ENCODE data around the gene FN1.

Gene FN1

DNA sequence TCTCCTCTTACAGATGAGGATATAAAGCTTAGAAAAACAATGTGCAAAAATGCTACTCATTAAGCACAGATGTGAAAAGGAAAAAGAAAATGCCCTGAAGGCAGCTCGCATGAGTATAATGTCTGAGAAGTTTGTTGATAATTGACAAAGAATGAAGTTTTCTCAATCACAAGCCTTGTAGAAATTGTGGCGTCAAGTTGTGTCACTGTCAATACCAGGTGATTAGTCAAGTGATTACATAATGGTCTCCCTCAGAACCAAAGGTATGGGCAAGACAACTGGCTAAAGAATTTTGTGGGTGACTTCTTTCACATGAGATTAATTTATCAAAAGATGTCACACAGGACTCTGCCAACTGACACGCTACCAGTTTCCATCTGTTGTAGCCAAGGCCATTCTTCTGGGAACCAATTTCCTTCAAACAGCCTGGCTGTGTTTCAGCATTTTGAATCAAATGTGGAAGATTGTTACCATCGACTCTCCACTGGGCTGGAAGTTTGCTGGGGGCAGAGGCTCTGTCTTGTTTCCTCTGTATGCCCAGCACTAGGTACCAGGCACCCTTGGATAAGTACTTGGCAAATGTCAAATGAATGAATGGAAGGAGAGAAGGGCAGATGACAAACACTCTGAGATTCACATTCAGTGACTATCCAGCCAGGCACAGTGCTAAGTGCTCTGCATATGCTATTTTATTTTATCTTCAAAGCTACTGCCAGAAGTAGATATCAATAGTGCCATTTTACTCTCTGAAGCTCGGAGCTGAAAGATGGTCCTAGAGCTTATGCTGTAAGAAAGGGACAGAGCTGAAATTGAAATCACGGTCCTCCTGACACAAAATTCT is 5.9 kb upstream of the FN1 start:
- no peak for DNase-seq (ENCODE audit: low spot score)

DNA sequence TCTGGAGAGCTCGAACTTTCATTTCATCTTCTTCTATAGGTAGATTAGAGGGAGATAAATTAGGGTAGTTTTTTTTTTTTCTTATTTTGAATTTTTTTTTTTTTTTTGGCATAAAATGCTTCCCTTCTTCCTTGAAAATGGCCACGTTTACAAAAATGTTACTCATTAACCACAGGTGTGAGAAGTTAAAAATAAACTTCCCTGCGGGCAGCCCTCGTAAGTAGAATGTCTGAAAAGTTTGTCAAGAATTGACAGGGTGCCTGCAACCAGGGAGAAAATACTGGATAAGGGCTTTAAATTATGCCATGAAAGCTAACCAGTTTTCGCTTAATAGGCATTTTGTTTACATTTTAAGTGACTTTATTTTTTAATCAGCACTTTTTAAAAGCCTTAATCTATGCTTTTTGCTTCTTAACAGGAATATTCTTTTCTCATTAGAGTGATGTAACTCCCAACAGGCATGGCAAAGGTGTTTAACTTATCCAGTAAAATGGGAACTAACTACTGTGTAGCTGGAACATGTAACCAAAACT is 4.2 kb upstream of the FN1 start:
- no peak for DNase-seq (ENCODE audit: low spot score)

DNA sequence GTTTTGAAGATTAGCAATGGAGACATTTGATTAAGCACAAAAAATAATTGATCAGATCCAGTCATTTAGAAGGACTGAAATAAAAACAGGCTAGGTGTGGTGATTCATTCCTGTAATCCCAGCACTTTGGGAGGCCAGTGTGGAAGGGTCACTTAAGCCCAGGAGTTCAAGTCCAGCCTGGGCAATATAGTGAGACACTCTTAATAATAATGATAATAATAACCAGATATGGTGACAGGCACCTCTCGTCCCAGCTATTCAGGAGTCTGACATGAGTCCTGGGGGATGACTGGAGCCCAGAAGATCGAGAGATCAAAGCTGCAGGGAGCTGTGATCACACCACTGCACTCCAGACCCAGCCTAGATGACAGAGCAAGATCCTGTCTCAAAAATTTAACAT is 3.5 kb upstream of the FN1 start:
- no peak for DNase-seq (ENCODE audit: low spot score)

GRCh38 chr2:215437614-215438013 is 1.7 kb upstream of the FN1 start:
- no peak for DNase-seq (ENCODE audit: low spot score)

DNA sequence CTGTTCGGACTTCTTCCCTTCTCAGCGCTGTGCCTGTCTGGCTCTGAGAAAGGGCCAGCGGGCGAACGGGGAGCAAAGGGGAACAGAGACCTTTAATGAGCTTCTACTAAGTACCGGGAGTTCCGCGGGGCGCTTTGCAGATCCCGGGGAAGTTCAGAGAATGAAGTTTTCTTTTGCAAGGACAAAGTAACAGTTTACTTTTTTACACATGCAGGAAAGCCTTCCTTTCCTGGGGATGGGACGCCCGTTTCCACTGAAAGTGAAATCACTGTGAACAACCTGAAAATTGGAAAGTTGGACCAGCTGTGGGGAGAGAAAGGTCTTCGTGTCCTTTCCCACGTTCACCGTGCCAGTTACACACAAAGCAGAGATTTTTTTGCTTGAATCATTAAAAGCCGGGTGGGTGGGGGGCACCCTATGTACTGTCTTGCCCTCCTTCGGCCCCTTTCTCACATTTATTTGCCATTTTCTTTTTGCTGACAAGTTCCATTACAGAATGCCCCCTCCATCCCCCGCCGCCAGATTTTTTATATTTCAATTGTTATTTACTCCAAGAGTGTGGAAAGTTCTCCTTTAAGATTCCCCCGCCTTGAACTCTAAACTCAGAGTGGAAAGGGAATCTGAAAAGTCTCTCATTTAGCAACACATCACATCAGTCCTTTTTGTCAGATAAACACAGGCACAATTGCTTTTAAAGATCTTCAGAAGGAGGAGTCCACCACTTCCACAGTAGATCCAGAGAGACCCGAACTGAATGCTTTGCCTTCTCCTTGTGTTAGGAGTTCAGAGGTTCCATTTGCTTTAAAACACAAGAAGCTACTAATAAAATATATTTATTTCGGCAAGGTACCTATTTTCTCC is 1.1 kb upstream of the FN1 start:
- no peak for DNase-seq (ENCODE audit: low spot score)

GRCh38 chr2:215435280-215435869 is 493 bp downstream of the FN1 start:
- DNase-seq (ENCODE audit: low spot score) = no peak

DNA sequence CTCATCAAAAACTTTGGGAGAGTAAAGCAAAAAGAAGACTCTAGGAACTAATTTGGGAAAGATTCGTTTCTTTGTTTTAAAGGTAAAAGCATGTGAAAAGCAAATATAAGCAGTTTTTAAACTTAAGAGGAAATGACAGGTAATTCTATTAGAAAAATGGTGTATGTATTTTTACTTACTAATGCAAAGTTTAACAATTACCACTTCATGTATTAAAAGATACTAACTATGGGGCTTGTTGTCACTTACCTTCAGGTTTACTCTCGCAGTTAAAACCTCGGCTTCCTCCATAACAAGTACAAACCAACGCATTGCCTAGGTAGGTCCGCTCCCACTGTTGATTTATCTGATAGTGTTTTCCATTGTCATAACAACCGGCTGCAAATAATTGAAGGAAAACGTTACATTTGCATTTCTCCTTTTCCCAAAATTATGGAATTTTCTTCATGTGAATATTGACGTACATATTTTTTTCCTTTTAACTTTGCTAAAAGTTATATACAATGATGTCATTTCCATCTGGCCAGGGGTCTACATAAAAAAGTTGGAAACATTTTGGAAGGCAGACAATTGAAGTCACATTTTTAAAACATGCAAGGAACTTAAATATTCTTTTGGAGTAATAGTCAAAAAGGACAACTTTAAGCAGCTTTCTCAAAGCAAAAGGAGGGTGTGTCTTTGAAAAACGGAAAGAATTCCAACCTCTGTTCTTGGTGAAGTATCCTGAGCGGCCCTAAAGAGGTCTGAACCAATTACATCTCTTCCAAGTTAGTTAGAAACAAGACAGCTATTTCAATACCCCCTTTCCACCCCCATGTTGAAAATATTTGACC is 1.2 kb downstream of the FN1 start:
- no peak for DNase-seq (ENCODE audit: low spot score)

DNA sequence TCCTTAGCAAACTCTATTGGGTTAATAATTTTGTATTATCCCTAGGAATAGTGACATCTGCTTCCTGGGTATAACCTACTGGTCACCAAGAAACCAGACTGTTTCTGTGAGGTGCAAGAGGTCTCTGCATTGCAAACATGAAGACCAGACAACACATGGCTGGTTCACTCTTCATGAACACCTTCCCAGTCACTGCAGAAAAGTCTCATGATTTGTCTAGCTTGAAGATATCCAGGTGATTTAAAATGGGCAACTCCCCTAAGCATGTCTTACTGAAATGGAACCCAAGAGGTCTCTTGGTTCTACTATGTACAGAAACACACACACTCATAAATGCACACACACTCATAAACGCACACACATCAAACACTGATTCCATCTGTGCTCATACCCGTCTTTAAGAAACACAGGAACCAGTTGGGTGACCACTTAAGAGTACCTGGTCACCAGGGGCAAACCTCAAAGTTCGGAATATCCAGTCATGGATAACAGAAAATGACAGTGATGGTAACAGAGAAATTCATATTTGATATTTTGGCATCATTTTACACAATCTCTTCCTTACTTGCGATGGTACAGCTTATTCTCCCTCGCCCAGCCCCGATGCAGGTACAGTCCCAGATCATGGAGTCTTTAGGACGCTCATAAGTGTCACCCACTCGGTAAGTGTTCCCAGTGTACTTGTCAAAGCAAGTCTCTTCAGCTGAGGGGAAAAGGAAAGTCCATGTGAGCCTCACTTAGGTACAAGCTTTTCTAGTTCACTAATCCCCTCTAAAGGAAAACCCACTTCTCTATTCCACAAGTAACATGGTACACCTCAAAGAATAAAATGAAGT is 2.9 kb downstream of the FN1 start:
- DNase-seq (ENCODE audit: low spot score) = no peak

- DNase-seq (ENCODE audit: low spot score) = no peak
Observed at GRCh38 chr2:215431778-215432758, 3.8 kb downstream of the FN1 start.

- no peak for DNase-seq (ENCODE audit: low spot score)
Observed at GRCh38 chr2:215431290-215431689, 4.6 kb downstream of the FN1 start.

DNA sequence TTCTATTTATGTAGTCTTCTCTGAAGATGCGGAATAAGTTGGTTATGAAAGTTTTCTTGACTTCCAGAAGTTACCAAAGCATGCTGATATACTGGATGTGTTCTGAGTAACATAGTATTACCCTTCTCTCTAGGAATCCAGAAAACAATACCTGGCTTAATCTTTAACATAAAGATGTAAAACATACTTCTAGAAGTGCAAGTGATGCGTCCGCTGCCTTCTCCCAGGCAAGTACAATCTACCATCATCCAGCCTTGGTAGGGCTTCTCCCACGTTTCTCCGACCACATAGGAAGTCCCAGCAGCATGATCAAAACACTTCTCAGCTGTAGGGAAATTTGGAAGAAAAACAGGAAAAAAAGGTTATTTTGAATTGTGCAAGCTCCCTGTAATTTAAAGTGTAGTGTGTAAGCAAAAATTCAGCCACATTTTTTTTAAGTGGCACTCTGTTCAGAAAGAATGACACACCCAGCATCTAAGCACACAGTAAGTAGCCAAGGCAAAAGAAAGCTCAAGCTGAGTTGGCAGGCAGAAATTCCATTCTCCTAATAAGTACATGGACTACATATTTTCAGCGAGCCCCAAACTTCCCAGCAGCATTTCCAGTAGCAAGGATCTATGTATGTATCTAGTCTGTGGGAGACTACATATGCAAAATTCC is 5.2 kb downstream of the FN1 start:
- DNase-seq (ENCODE audit: low spot score) = peak; percentile 28

DNA sequence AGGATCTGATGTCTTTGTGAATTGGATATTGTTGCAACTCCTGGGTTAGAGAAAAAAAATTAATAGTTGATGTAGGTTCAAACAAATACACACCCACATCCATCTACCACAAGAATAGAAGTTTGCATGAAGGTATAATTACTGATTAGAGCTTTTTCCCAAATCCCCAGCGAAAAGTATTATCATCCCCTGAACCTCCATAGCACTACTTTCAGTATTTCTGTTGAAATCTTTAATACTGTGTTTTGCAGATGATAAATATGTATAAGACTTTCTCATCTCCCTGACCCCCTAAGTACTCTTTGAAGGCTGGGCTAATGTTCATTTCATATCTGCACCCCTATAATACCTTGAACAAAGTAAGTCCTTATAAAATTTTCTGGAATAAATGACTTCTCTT is 6.4 kb downstream of the FN1 start:
- no peak for DNase-seq (ENCODE audit: low spot score)

- DNase-seq (ENCODE audit: low spot score) = no peak
Observed at GRCh38 chr2:215428060-215428910, 7.6 kb downstream of the FN1 start.

DNA sequence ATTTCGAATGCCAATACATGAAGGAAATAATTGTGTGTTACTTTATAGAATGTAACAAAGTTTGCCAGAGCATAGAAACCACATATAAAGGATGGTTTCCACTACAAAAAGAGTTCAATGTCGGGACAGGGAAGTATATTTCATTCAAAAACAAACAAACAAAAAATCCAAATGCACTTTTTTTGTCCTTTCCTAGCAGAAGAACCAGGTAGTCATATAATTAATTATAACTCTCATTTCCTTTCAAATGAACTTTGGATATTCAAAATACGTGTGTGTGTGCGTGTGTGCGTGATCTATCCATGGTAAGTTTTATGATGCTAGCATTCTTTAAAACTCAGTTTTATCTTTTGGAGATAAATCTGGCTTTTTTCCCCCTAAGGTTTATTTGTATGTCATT is 8.3 kb downstream of the FN1 start:
- DNase-seq (ENCODE audit: low spot score) = no peak

DNA sequence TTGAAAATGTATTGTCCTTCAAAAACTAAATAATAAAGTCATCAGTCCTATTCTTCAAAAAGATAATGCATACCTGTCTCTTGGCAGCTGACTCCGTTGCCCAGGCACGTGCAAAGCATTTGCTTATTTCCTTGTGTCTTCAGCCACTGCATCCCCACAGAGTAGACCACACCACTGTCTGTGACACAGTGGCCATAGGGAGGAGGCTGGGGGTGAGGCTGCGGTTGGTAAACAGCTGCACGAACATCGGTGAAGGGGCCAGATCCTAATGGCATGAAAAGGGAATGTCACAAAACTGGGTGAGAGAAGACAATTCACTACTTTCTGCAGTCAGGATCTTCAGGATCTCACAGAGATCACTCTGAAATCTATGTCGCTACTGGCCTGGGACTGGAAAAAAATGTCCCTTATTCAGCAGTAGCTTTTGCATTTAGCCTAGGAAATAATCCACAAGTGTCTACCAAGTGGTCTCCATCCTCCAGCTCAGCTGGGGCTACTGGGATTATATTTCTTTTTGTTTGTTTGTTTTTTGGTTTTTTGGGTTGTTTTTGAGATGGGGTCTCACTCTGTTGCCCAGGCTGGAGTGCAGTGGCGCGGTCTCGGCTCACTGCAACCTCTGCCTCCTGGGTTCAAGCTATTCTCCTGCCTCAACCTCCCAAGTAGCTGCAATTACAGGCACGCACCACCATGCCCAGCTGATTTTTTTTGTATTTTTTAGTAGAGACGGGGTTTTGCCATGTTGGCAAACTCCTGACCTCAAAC is 10.7 kb downstream of the FN1 start:
- no peak for DNase-seq (ENCODE audit: low spot score)

DNA sequence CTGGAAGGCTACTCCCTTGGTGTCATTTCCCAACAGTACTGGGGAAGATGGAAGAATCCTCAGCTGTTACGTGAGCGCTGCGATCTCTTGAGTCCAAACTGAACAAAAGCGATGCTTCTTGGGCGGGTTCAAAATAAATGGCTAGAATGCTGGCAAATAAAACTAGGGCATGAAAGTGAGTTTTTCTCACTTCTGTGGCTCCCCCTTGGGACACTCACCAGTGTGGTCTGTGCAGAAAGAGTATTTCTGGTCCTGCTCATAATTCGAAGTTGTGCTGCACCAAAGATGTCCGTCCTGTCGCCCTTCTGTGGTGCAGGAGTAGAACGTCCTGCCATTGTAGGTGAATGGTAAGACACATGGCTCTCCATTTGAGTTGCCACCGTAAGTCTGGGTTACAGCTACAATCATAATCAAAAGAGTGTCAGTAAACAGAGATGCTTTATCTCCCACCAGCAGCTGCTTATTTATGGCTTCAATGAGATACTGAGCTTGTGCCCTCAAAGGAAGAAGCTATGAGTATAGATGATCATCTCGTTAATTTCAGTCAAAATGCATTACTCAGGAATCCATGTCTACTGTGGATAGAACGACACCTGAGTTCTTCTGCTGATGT is 11.8 kb downstream of the FN1 start:
- no peak for DNase-seq (ENCODE audit: low spot score)

DNA sequence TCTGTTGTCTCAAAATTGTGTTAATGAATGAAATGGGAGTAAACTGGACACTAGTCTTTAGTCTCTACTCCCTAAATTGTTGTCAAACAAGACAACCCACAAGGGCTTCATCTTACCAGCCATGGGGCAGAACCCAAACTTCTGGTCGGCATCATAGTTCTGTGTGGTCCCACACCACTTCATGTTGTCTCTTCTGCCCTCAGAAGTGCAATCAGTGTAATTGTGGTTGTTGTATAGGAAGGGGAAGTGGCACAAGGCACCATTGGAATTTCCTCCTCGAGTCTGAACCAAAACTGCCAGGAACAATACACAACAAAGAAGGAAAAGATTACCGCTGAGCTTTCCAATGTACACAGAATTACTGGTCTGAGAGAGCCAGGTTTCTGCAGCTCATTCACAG is 12.6 kb downstream of the FN1 start:
- DNase-seq (ENCODE audit: low spot score) = no peak

Data from AG08396 (cell line).